Endothelial cell of umbilical vein (primary cell): ENCODE results near the gene NDST4. TPM values are rescaled to one million over a fixed set of nuclear protein-coding genes. Genes with fewer than 3 reads are reported as not detected.

Experiments
- BruUV-seq: library from RNA; stranded (reverse); fragments of 400-500 nt; replicated peaks from 2 replicates; lab custom pipeline; 2021; lab: Mats Ljungman, UMichigan
- CTCF ChIA-PET: fragments of 300-600, 350-600 bp; sonication (Branson Sonifier 250); formaldehyde crosslinking; loops from one replicate; lab custom pipeline; 2021; ENCODE audit warnings: antibody characterized with exemption, inconsistent platforms; lab: Charles Lee
- POLR2A ChIA-PET: fragments of 300-600, 350-600 bp; sonication (Branson Sonifier 250); formaldehyde crosslinking; loops from one replicate; lab custom pipeline; 2021; ENCODE audit warnings: antibody characterized with exemption, inconsistent platforms; lab: Charles Lee
- DNase-seq: peaks from one replicate; pipeline ENCODE4 v3.0.0-alpha.2; 2011; ENCODE audit warnings: low read depth, low spot score
- FAIRE-seq: peaks from 2 replicates; lab custom pipeline; 2011; peaks lifted over from hg19 to GRCh38; lab: Jason Lieb, UNC
- H2AFZ ChIP-seq: 2 replicates; pipeline ENCODE4 v1.6.0; 2012; ENCODE audit warnings: low read depth, low read length, control low read depth, inconsistent platforms
- H3K27ac ChIP-seq: 2 replicates; pipeline ENCODE4 v1.5.1; 2011; ENCODE audit warnings: low read depth, mild to moderate bottlenecking, control low read depth, low read length, moderate library complexity; ENCODE audit not compliant: insufficient read depth
- H3K27me3 ChIP-seq, 2 experiments: 2 replicates each; pipeline versions ENCODE4 v1.6.0 to v1.6.1; 2011; ENCODE audit warnings: low read length in 2 of 2, mixed read lengths in 1 of 2; ENCODE audit not compliant: control insufficient read depth in 2 of 2, insufficient read depth in 2 of 2
- H3K36me3 ChIP-seq, 2 experiments: 2 replicates in 1 of 2; 3 replicates in 1 of 2; pipeline ENCODE4 v1.5.1; 2011; ENCODE audit warnings: low read length in 2 of 2, mild to moderate bottlenecking in 1 of 2, moderate library complexity in 1 of 2; ENCODE audit not compliant: control insufficient read depth in 2 of 2, insufficient read depth in 2 of 2; ENCODE audit errors: extremely low read depth in 1 of 2
- H3K4me1 ChIP-seq: 3 replicates; pipeline ENCODE4 v1.5.1; 2011; ENCODE audit warnings: mild to moderate bottlenecking, low read length; ENCODE audit not compliant: control insufficient read depth, insufficient read depth; ENCODE audit errors: extremely low read depth
- H3K4me2 ChIP-seq: 2 replicates; pipeline ENCODE4 v1.6.1; 2011; ENCODE audit warnings: low read length, control low read depth, mixed read lengths; ENCODE audit not compliant: insufficient read depth
- H3K4me3 ChIP-seq, 3 experiments: fragments of 200-600 bp in 1 of 3; sonication (generic), shearing (Covaris generic) in 1 of 3; replicated peaks in 1 of 3; 2 replicates each; pipeline ENCODE4 v1.5.1; 2011 to 2016; ENCODE audit warnings: control low read depth in 3 of 3, low read length in 3 of 3, mild to moderate bottlenecking in 2 of 3, inconsistent platforms in 1 of 3, low read depth in 1 of 3, moderate library complexity in 1 of 3; ENCODE audit not compliant: insufficient read depth in 1 of 3
- H3K79me2 ChIP-seq: 2 replicates; pipeline ENCODE4 v1.6.0; 2012; ENCODE audit warnings: low read length, inconsistent platforms; ENCODE audit not compliant: control insufficient read depth, insufficient read depth
- H3K9ac ChIP-seq: replicated peaks from 2 replicates; pipeline ENCODE3; 2011; ENCODE audit warnings: low read length, control low read depth; ENCODE audit not compliant: insufficient read depth; ENCODE audit errors: extremely low read depth
- H3K9me1 ChIP-seq: replicated peaks from 3 replicates; pipeline ENCODE4 v1.6.0; 2011; ENCODE audit warnings: mild to moderate bottlenecking, low read length; ENCODE audit not compliant: control insufficient read depth, insufficient read depth; ENCODE audit errors: extremely low read depth
- H3K9me3 ChIP-seq: replicated peaks from 2 replicates; pipeline ENCODE4 v1.5.1; 2012; ENCODE audit warnings: low read length, inconsistent platforms; ENCODE audit not compliant: control insufficient read depth, insufficient read depth
- H4K20me1 ChIP-seq: replicated peaks from 2 replicates; pipeline ENCODE3; 2011; ENCODE audit warnings: mild to moderate bottlenecking, low read length; ENCODE audit not compliant: control insufficient read depth, insufficient read depth; ENCODE audit errors: extremely low read depth
- EZH2 ChIP-seq: IDR thresholded peaks from 2 replicates; pipeline ENCODE4 v1.6.1; 2012; ENCODE audit warnings: borderline replicate concordance, low read depth, mild to moderate bottlenecking, moderate library complexity, low read length, inconsistent platforms; ENCODE audit not compliant: severe bottlenecking
- JUN ChIP-seq: IDR thresholded peaks from 2 replicates; pipeline ENCODE4 v1.6.1; 2011; ENCODE audit warnings: borderline replicate concordance, low read depth; ENCODE audit not compliant: insufficient read length, insufficient read depth
- dilution Hi-C: fragments of 300-500 bp; cut with MboI; formaldehyde crosslinking; loops from one replicate; pipeline ENCODE4 v1.15.0; 2019; ENCODE audit warnings: low sequenced_read_pairs; ENCODE audit not compliant: extremely low pct_ligation_motif_present
- intact Hi-C: fragments of 100-400 bp; cut with micrococcal nuclease; formaldehyde crosslinking; loops from one replicate; pipeline ENCODE4 v1.10.0; 2022
- polyA plus RNA-seq, 4 experiments: library from polyadenylated mRNA; depleted of rRNA in 3 of 4; stranded (reverse) in 3 of 4; unstranded in 1 of 4; fragments of >200 nt; gene quantifications; 2 replicates each; pipeline versions ENCODE4 v1.2.1 to v1.2.3, GENCODE V29; 2011 to 2012; ENCODE audit warnings: missing spikeins in 1 of 4
- total RNA-seq: library from RNA; stranded (reverse); gene quantifications from 2 replicates; pipeline ENCODE4 v1.2.3, GENCODE V29; 2021
- TF ChIP-seq, protein P1 (sequence below), 2 donors: IDR thresholded peaks; 1 replicate in 1 of 2; 2 replicates in 1 of 2; pipeline ENCODE4 v1.5.1; 2011; ENCODE audit warnings: low read length in 2 of 2, mild to moderate bottlenecking in 2 of 2, moderate library complexity in 2 of 2, control low read depth in 1 of 2, inconsistent platforms in 1 of 2, low read depth in 1 of 2; ENCODE audit not compliant: insufficient read depth in 1 of 2; ENCODE audit errors: extremely low read depth in 1 of 2

The NDST4 gene
- total and polyA plus RNA-seq, 2 donors (not counting 3 experiments of a cell fraction or from before 2014, with no cell fraction given): not detected

DNA sequence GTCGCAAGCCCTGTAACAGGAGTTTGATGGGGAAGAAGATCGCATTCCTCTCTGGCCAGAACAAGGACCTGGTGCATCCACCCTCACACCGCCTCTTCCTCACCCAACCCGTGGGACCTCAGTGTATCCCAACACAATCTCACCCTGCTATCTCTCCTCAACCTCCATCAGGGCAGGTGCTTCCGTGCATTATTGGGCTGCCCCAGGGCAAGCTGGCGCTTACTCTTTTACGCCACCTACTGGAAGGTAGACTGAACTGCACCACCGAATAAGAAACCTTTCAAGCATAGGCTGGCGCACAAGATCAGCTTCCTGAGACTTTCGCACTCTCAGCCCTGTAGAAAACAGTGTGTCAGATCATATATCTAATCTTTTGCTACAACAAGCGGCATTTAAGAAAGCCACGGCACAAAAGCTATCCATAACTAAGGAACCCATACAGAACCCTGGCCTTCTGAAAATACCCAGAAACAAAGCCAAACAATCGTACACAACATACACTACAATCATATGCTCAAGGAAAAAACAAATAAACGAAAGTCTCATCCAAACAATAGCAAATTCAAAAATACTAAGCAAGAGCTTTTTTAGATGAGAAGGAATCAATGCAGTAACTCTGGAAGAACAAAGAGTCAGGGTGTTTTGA lies 305.5 kb downstream of the NDST4 start:
- peak; percentile 38 for DNase-seq
- CTCF ChIA-PET: interaction anchor here (0.8 to 1.9 kb wide), 9 partner anchors 9 to 423 kb away, joined by 3 to 8 read pairs (median 5); no protein-coding TSS in a partner anchor
- Histone ChIP-seq H3K9me3 (no peaks in the 10 kb centered on the region), H3K36me3 (no peaks in the 10 kb centered on the region), H3K4me1 (no peaks in the 10 kb centered on the region), H3K27me3 (no peaks in the 10 kb centered on the region), H3K4me2 (no peak overlapping the region), H3K9ac (no peak overlapping the region), H2AFZ (no peak overlapping the region), H3K27ac (no peak overlapping the region), H3K9me1 (no peaks in the 10 kb centered on the region), H4K20me1 (no peaks in the 10 kb centered on the region), H3K4me3 (no peak overlapping the region), H3K79me2 (no peaks in the 10 kb centered on the region)
- FAIRE-seq: peak; percentile 79
- no peak for TF ChIP-seq EZH2
- TF ChIP-seq, protein P1, sequence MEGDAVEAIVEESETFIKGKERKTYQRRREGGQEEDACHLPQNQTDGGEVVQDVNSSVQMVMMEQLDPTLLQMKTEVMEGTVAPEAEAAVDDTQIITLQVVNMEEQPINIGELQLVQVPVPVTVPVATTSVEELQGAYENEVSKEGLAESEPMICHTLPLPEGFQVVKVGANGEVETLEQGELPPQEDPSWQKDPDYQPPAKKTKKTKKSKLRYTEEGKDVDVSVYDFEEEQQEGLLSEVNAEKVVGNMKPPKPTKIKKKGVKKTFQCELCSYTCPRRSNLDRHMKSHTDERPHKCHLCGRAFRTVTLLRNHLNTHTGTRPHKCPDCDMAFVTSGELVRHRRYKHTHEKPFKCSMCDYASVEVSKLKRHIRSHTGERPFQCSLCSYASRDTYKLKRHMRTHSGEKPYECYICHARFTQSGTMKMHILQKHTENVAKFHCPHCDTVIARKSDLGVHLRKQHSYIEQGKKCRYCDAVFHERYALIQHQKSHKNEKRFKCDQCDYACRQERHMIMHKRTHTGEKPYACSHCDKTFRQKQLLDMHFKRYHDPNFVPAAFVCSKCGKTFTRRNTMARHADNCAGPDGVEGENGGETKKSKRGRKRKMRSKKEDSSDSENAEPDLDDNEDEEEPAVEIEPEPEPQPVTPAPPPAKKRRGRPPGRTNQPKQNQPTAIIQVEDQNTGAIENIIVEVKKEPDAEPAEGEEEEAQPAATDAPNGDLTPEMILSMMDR (IDR thresholded peaks at IDR 0.05; ENCODE audit: extremely low read depth in 1 of 2, insufficient read depth in 1 of 2, low read depth in 1 of 2, low read length in 2 of 2): peak; percentile 71 to 78
- POLR2A ChIA-PET: no interaction called here
- dilution Hi-C loops (no loop called here), intact Hi-C loops (loop anchor here (1.0 kb wide), 1 partner anchor 422 kb away; no protein-coding TSS in a partner anchor)
- no TSS peak for BruUV-seq

DNA sequence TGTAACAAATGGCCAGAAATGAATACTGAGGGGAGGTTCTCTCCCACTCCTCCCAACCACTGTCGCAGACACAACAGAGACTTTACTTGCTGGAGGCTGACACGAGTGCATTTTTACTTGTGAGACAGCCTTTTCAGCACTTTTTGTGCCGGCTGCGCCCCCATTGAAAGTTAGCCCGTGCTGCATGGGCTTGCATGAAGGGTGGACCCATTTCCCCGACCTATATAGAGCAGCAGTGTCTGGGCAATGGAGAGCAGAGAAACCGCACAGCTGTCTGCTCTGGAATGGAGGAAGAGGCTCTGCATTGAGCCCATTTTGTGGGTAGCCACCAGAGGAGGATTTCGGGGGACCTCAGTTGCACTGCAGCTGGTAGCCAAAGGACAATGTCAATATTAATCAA lies 306.1 kb downstream of the NDST4 start:
- Histone ChIP-seq H3K79me2 (no peaks in the 10 kb centered on the region), H3K27ac (no peak overlapping the region), H3K36me3 (no peaks in the 10 kb centered on the region), H3K4me2 (no peak overlapping the region), H3K4me1 (no peaks in the 10 kb centered on the region), H3K9ac (no peak overlapping the region), H3K9me1 (no peaks in the 10 kb centered on the region), H3K27me3 (no peaks in the 10 kb centered on the region), H3K4me3 (no peak overlapping the region), H2AFZ (no peak overlapping the region), H4K20me1 (no peaks in the 10 kb centered on the region), H3K9me3 (no peaks in the 10 kb centered on the region)
- POLR2A ChIA-PET: no interaction called here
- dilution Hi-C loops: no loop called here
- CTCF ChIA-PET: interaction anchor here (0.8 to 1.9 kb wide), 9 partner anchors 8 to 422 kb away, joined by 3 to 8 read pairs (median 5); no protein-coding TSS in a partner anchor
- DNase-seq (no peak), FAIRE-seq (no peak)
- BruUV-seq: no TSS peak
- intact Hi-C loops: loop anchor here (1.0 kb wide), 1 partner anchor 421 kb away; no protein-coding TSS in a partner anchor
- no peak for TF ChIP-seq JUN
